Motor neuron (in vitro differentiated cells): Measurements from ENCODE around the gene GJE1. TPM values are rescaled to one million over a fixed set of nuclear protein-coding genes. Genes with fewer than 3 reads are reported as not detected.
"Not testable (repeated sequence)": the region's sequence is repeated elsewhere in the genome, so short reads cannot be mapped to it uniquely, and the experiment has no call there.

ENCODE experiments used
- ATAC-seq, 8 experiments: fragments of 200-7000 bp; cut with Tn5 transposase; replicated peaks in 6 of 8; 2 replicates each; pipeline ENCODE4 v1.8.0; 2021; ENCODE audit warnings: mild to moderate bottlenecking in 8 of 8, moderate library complexity in 8 of 8
- H3K27ac ChIP-seq, 2 donors: fragments of 250-450 bp; sonication (Bioruptor Pico); 2 replicates each; pipeline ENCODE4 v1.9.0; 2021; ENCODE audit warnings: antibody characterized with exemption in 2 of 2, mild to moderate bottlenecking in 2 of 2, moderate library complexity in 1 of 2
- H3K4me1 ChIP-seq, 2 donors: fragments of 250-450 bp; sonication (Bioruptor Pico); replicated peaks in 1 of 2; 2 replicates each; pipeline ENCODE4 v1.6.1; 2021; ENCODE audit warnings: antibody characterized with exemption in 2 of 2, mild to moderate bottlenecking in 2 of 2, moderate library complexity in 1 of 2
- H3K4me3 ChIP-seq, 5 donors: fragments of 250-450 bp; sonication (Bioruptor Pico); 2 replicates each; pipeline ENCODE4 v1.9.0; 2021; ENCODE audit warnings: antibody characterized with exemption in 5 of 5, mild to moderate bottlenecking in 5 of 5, moderate library complexity in 4 of 5
- WGBS, 10 experiments: fragments of 450-650 bp; shearing (Covaris generic); methylation state at CpG; one replicate each; pipeline ENCODE4 v1.0.0; 2022; 5-methylcytosine and 5-hydroxymethylcytosine counted together
- in situ Hi-C, 9 experiments: fragments of 400-800 bp; cut with MboI; loops; one replicate each; pipeline ENCODE4 v1.15.0; 2021; ENCODE audit warnings: low sequenced_read_pairs in 9 of 9, low pct_unique_long_range_greater_than_20kb in 2 of 9; ENCODE audit not compliant: unreplicated experiment in 9 of 9
- total RNA-seq, 8 experiments: library from RNA; unstranded; fragments of 300-600 nt; gene quantifications; 2 replicates each; pipeline versions ENCODE4 v1.2.3 to v1.2.4, GENCODE V29; 2022

Gene GJE1
- total RNA-seq, result not detected

GRCh38 chr6:142132625-142133024 lies at the start of gene GJE1:
GJE1 (plus strand) TSS chr6:142132925; CDS start chr6:142133159, 234 bp downstream.
- Histone ChIP-seq H3K27ac (no peak within 1 kb of the TSS), H3K4me3 (no peak within 1 kb of the TSS), H3K4me1 (no peaks in the 10 kb centered on the region)
- in situ Hi-C loops, result loop anchor here in 2 of 9 experiments (25.0 kb wide), 2 partner anchors 255 to 405 kb away; no protein-coding TSS in a partner anchor
- ATAC-seq, result no peak
- 50 to 100% (median 65%) methylated on average over 1 of the region's 1 CpG; no CpG with 5 or more reads in 2 of the 10 experiments for WGBS, 10 experiments

- peak in 4 of 8 experiments; percentile 4 to 36 (median 24) for ATAC-seq
These were observed 44.5 kb upstream of the GJE1 start for GRCh38 chr6:142087950-142088857.

GRCh38 chr6:142088858-142089216 lies 43.9 kb upstream of the GJE1 start:
- peak in 7 of 8 experiments; percentile 43 to 86 (median 63) for ATAC-seq
- in situ Hi-C loops, result no loop called here
- Histone ChIP-seq H3K4me1 (no peaks in the 10 kb centered on the region), H3K27ac (no peak overlapping the region), H3K4me3 (peak overlapping the region; percentile 13 to 38 (median 28))
- 0 to 18% (median 5%) methylated on average over 3 to 14 of the region's 14 CpGs; no CpG with 5 or more reads in 3 of the 10 experiments for WGBS, 10 experiments

More at GRCh38 chr6:142087950-142088857, 44.5 kb upstream of the GJE1 start:
- Histone ChIP-seq H3K27ac (no peak overlapping the region), H3K4me3 (peak overlapping the region; percentile 13 to 38 (median 28)), H3K4me1 (no peaks in the 10 kb centered on the region)
- WGBS, 10 experiments, result 11 to 62% (median 25%) methylated on average over 4 to 36 of the region's 49 CpGs
- in situ Hi-C loops, result no loop called here

- ATAC-seq, H3K4me3 ChIP-seq, H3K27ac ChIP-seq, H3K4me1 ChIP-seq: not testable (repeated sequence)
- WGBS, 10 experiments, result 14 to 100% (median 80%) methylated on average over 1 to 3 of the region's 5 CpGs; no CpG with 5 or more reads in 3 of the 10 experiments
- in situ Hi-C loops, result loop anchor here in 3 of 9 experiments (10.0 to 25.0 kb wide), 3 partner anchors 120 to 443 kb away; no protein-coding TSS in a partner anchor
These were observed 27.9 kb upstream of the GJE1 start for GRCh38 chr6:142104820-142105219.

GRCh38 chr6:142110820-142111219 lies 21.9 kb upstream of the GJE1 start:
- in situ Hi-C loops, result loop anchor here in 3 of 9 experiments (25.0 kb wide), 2 partner anchors 424 to 449 kb away; no protein-coding TSS in a partner anchor
- ATAC-seq, H3K4me1 ChIP-seq, H3K4me3 ChIP-seq, H3K27ac ChIP-seq: not testable (repeated sequence)
- WGBS, 10 experiments, result 51 to 100% (median 88%) methylated on average over 1 to 8 of the region's 9 CpGs

GRCh38 chr6:142112451-142113061 lies 20.2 kb upstream of the GJE1 start:
- Histone ChIP-seq H3K27ac (no peak overlapping the region), H3K4me3 (no peak overlapping the region), H3K4me1 (peaks cover 0 to 7% of the 10 kb centered on the region in 2 donors)
- ATAC-seq, result peak in 6 of 8 experiments; percentile 36 to 61 (median 45)
- in situ Hi-C loops, result loop anchor here in 3 of 9 experiments (25.0 kb wide), 2 partner anchors 425 to 450 kb away; no protein-coding TSS in a partner anchor
- 0 to 8% (median 0%) methylated on average over 2 to 4 of the region's 4 CpGs; no CpG with 5 or more reads in 1 of the 10 experiments for WGBS, 10 experiments

- no peak for ATAC-seq
- in situ Hi-C loops, result loop anchor here in 3 of 9 experiments (25.0 kb wide), 2 partner anchors 430 to 455 kb away; no protein-coding TSS in a partner anchor
- 20 to 100% (median 81%) methylated on average over 1 to 2 of the region's 2 CpGs for WGBS, 10 experiments
- Histone ChIP-seq H3K27ac (no peak overlapping the region), H3K4me3 (no peak overlapping the region), H3K4me1 (peaks cover 0 to 5% of the 10 kb centered on the region in 2 donors)
These were observed 15.4 kb upstream of the GJE1 start for GRCh38 chr6:142117366-142117765.

- H3K27ac ChIP-seq, result no peak overlapping the region
- in situ Hi-C loops, result loop anchor here in 3 of 9 experiments (25.0 kb wide), 2 partner anchors 431 to 456 kb away; no protein-coding TSS in a partner anchor
- peak in 2 of 8 experiments; percentile 51 to 58 for ATAC-seq
- no peak overlapping the region for H3K4me3 ChIP-seq
- WGBS, 10 experiments, result 0 to 100% (median 83%) methylated on average over 1 to 3 of the region's 3 CpGs
- H3K4me1 ChIP-seq, result peaks cover 0 to 7% of the 10 kb centered on the region in 2 donors
These were observed 14.4 kb upstream of the GJE1 start for GRCh38 chr6:142118328-142118727.

GRCh38 chr6:142118925-142119324 lies 13.8 kb upstream of the GJE1 start:
- in situ Hi-C loops, result loop anchor here in 3 of 9 experiments (25.0 kb wide), 2 partner anchors 432 to 457 kb away; no protein-coding TSS in a partner anchor
- WGBS, 10 experiments, result 0 to 100% (median 86%) methylated on average over 1 to 2 of the region's 2 CpGs; no CpG with 5 or more reads in 2 of the 10 experiments
- H3K27ac ChIP-seq, result no peak overlapping the region
- H3K4me3 ChIP-seq, result no peak overlapping the region
- ATAC-seq, result peak in 5 of 8 experiments; percentile 34 to 97 (median 78)
- peaks cover 0 to 6% of the 10 kb centered on the region in 2 donors for H3K4me1 ChIP-seq

- Histone ChIP-seq H3K27ac (no peak overlapping the region), H3K4me1 (peaks cover 0 to 6% of the 10 kb centered on the region in 2 donors), H3K4me3 (no peak overlapping the region)
- in situ Hi-C loops, result loop anchor here in 3 of 9 experiments (25.0 kb wide), 2 partner anchors 434 to 459 kb away; no protein-coding TSS in a partner anchor
- no peak for ATAC-seq
- WGBS, 10 experiments, result 20 to 87% (median 62%) methylated on average over 2 to 3 of the region's 3 CpGs
These were observed 11.4 kb upstream of the GJE1 start for GRCh38 chr6:142121342-142121741.

- in situ Hi-C loops, result loop anchor here in 2 of 9 experiments (25.0 kb wide), 2 partner anchors 256 to 406 kb away; no protein-coding TSS in a partner anchor
- ATAC-seq, result no peak
These were observed 1.9 kb upstream of the GJE1 start for GRCh38 chr6:142130814-142131213.

GRCh38 chr6:142138876-142139275 lies 6.2 kb downstream of the GJE1 start:
- WGBS, 10 experiments, result 0 to 100% (median 82%) methylated on average over 1 to 2 of the region's 2 CpGs; no CpG with 5 or more reads in 1 of the 10 experiments
- in situ Hi-C loops, result loop anchor here in 2 of 9 experiments (25.0 kb wide), 2 partner anchors 248 to 398 kb away; no protein-coding TSS in a partner anchor
- no peak overlapping the region for H3K27ac ChIP-seq

More at GRCh38 chr6:142130814-142131213, 1.9 kb upstream of the GJE1 start:
- WGBS, 10 experiments, result 14 to 100% (median 75%) methylated on average over 1 of the region's 1 CpG; no CpG with 5 or more reads in 4 of the 10 experiments
- H3K27ac ChIP-seq, result no peak overlapping the region
- no peaks in the 10 kb centered on the region for H3K4me1 ChIP-seq
- no peak overlapping the region for H3K4me3 ChIP-seq

More at GRCh38 chr6:142138876-142139275, 6.2 kb downstream of the GJE1 start:
- ATAC-seq, result no peak
- Histone ChIP-seq H3K4me1 (no peaks in the 10 kb centered on the region), H3K4me3 (no peak overlapping the region)
